GM12875 (cell line): ENCODE measurements around the gene KCNQ1OT1.

ENCODE experiments used
- H3K4me3 ChIP-seq: one replicate; pipeline ENCODE4 v1.5.1; 2011; ENCODE audit warnings: low read depth, low read length, control low read depth
- TF ChIP-seq, protein P1 (sequence below): IDR thresholded peaks from 2 replicates; pipeline ENCODE4 v1.5.1; 2011; ENCODE audit warnings: low read depth, mild to moderate bottlenecking, control low read depth, inconsistent platforms, low read length, moderate library complexity, borderline replicate concordance; ENCODE audit not compliant: insufficient read depth

Gene KCNQ1OT1

DNA sequence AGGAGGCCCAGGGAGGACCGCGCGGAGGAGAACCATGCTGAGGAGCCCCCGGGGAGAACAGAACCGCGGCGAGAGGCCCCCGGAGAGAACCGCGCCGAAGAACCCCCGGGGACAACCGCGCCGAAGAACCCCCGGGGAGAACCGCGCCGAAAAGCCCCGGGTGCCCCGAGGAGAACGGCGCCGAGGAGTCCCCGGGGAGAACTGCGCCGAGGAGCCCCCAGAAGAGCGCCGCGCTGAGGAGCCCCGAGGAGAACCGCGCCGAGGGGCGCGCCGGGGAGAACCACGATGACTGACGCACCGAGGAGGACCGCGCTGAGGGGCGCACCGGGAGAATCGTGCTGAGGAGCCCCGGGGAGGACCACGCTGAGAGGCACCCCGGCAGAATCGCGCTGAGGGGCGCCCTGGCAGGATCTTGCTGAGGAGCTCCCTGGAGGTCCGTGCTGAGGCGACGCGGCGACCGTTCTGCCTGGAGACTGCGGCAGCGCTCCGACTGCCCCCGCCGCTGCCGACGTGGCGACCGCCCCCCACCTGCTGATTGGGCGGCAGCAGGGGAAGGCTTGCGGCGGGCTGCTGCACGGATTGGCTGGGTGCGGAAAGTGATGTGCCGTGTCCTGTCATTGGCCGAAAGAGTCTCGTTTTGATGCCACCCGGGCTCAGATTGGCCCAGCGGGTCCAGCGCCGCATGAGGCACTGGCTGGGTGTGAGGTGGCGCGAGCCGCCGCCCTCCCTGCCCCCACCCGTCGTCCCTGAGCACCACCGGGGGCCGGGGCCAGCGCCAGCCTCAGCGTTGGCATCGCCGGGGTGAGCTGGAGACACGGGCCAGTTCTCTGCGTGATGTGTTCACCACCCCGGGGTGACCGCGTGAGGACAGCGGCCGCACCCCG, at the start of gene KCNQ1OT1:
TSS of gene KCNQ1OT1 (minus strand) at position 464 of the 884 bp plus-strand sequence.
- TF ChIP-seq, protein P1, sequence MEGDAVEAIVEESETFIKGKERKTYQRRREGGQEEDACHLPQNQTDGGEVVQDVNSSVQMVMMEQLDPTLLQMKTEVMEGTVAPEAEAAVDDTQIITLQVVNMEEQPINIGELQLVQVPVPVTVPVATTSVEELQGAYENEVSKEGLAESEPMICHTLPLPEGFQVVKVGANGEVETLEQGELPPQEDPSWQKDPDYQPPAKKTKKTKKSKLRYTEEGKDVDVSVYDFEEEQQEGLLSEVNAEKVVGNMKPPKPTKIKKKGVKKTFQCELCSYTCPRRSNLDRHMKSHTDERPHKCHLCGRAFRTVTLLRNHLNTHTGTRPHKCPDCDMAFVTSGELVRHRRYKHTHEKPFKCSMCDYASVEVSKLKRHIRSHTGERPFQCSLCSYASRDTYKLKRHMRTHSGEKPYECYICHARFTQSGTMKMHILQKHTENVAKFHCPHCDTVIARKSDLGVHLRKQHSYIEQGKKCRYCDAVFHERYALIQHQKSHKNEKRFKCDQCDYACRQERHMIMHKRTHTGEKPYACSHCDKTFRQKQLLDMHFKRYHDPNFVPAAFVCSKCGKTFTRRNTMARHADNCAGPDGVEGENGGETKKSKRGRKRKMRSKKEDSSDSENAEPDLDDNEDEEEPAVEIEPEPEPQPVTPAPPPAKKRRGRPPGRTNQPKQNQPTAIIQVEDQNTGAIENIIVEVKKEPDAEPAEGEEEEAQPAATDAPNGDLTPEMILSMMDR: no peak
- H3K4me3 ChIP-seq: peak within 1 kb of the TSS; percentile 79

DNA sequence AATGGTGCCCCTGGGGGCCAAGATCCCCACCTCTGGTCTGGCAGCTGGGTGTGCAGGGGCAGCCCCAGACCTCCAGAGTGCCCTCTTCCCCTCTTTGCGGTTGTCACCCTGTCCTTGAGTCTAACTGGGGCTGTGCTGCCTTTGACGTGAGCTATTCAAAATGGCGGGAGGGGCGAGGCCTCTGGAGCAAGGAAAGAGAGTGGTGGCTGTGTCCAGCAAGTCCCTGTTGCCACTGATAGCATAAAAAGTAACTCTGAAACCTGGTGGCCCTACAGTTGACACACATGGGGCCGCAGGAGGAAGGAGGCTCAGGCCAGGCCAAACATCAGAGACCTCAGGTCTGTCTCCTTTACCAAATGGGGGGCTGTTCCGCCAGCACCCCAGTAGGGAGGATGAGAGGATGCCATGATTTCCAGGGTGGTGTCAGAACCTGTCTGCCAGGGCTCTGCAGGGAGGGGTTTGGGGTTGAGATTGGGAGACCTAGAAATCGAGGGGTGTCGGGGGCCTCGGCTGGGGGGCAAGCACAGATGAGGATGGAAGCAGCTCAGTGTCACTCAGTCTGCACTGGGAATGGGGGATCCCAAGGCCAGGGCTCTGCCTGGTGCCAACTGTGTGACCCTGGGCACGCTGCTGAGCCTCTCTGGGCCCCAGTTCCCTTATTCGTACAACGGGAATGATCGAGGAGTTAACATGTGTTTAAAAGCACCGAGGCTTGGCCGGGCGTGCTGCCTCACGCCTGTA, 49.2 kb upstream of the KCNQ1OT1 start:
- TF ChIP-seq, protein P1: no peak

DNA sequence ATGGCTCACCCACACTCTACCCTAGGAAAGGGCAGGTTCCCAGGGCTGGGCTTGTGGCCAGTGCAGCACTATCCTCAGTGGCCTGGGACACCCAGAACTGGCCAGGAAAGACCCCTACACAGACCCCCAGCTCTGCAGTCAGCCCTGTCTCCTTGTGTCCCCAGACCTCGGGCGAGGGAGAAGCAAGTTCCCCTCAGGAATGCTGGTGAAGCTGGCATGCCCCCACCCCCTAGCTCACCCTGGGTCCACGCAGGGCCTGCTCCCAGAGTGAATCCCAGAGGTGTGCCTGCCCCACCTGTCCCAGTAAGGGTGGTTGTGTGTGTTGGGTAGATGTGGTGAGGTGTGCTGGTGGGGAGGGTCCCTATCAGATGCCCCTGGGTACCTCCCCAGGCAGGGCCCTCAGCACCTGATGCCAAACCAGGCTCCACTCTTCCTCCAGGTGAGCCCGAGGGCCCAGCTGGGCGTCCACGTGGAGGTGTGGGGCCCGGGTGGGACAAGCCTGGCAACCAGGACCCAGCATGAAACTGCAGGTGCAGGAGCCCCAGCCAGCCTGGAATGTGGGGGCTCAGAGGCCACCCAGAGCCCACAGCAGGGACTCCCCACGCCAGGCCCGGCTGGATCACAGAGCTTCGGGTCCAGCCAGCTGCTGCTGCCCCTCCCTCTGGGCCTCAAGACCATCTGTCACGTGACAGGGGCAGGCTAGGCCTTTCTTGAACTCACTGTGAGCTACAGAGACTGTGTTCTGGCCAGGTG, 48.4 kb upstream of the KCNQ1OT1 start:
- TF ChIP-seq, protein P1: no peak

More for the DNA sequence above, 49.2 kb upstream of the KCNQ1OT1 start:
- no peak overlapping the region for H3K4me3 ChIP-seq

DNA sequence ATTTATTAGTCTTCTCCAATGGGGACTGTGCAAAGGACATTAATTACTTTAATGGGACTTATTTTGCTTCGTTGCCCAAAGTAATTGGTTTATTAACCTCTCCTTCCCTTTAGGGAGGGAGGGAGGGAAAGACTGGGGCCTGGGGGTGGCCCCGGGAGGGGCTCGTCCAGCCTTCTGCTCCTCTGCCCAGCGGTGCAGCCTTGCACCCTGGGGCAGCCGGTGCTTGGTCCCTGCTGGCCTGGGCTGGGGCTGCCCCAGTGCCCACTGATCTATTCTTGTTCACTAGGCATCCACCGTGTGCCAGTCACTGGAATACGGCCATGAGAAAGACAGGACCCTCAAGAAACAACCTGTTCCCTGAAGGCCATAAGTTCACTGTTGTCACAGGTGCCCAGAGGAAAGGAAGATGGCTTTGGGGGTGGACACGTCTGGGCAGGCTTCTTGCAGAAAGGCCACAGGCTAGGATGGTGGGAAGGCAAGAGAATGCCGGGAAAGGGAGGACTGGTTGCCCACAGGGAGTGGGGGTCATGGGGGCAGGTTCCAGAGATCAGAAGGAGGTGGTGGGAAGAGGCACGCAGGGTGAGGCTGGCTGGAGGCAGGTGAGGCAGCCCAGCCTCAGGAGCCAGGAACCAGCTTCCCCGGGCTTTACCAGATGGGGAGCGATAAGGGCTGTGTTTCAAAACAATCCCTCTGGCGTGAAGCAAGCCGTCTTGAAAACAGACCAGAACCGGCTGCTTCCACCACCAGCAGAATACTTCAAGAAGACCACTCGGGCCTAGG, 47.6 kb upstream of the KCNQ1OT1 start:
- H3K4me3 ChIP-seq: no peak overlapping the region
- TF ChIP-seq, protein P1: no peak

More for the DNA sequence above, 48.4 kb upstream of the KCNQ1OT1 start:
- no peak overlapping the region for H3K4me3 ChIP-seq

DNA sequence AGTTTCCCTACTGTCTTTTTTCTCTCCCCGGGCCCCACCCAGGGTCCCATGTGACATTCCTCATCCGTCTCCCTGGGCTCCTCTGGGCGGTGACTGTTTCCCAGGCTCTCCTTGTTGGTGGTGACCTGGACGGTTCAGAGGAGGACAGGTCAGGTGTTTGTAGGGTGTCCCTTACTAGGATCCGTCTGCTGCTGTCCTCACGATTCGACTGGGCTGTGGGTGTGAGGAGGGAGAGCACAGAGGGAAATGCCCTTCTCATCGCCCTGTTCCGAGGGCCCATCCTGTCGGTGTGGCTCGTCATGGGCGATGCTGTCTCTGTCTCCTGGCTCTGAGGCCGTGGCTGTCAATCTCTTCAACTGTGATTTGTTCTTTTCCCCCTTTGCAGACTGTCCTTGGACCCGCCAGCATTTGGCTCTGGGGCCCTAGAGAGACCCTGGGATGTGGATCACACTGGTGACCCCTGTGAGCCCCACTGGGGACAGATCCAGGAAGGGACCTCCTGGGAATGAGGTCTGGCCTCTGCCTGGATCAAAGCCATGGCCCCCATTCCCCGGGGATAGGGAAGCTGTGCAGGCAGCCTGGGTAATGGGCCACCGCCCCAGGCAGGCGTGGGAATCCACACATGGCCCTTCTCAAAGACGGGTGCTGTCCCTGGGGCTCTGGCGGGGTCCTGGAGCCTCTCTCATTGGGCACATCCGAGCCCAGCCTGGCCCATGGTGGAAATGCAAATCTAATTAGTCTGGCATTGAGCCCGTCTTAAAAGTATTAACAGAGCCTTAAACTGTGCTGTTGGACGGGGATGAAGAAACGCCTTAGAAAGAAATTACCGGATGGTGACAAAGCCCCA, 46.8 kb upstream of the KCNQ1OT1 start:
- no peak overlapping the region for H3K4me3 ChIP-seq
- TF ChIP-seq, protein P1: no peak
